ENCODE measurements around the gene CEP170B.

GRCh38 chr14:104818714-104819161, 46.3 kb upstream of the CEP170B start:
- no peak for TF ChIP-seq CTCF (IDR thresholded peaks at IDR 0.05)
- no peak for TF ChIP-seq EZH2 (IDR thresholded peaks at IDR 0.05; ENCODE audit: borderline replicate concordance, insufficient read depth, low read depth, low read length, poor library complexity, severe bottlenecking)
